Vagina (tissue), 2 donors: ENCODE results near the gene ANGPT4.

Source experiments
- CTCF ChIP-seq, 3 experiments: fragments of 450-650 bp in 2 of 3; fragments of 200-600 bp in 1 of 3; sonication (generic) in 1 of 3; IDR thresholded peaks; one replicate each; pipeline ENCODE4 v1.5.1; 2017 to 2019; ENCODE audit warnings: antibody characterized with exemption in 3 of 3, mild to moderate bottlenecking in 2 of 3, moderate library complexity in 2 of 3
- POLR2A ChIP-seq, 2 donors: fragments of 450-650 bp; IDR thresholded peaks; one replicate each; pipeline ENCODE4 v1.6.1; 2017; ENCODE audit warnings: antibody characterized with exemption in 2 of 2, mild to moderate bottlenecking in 2 of 2, moderate library complexity in 2 of 2

GRCh38 chr20:829551-829950, 86.6 kb downstream of the ANGPT4 start:
- TF ChIP-seq CTCF (IDR thresholded peaks at IDR 0.05) (no peak), POLR2A (IDR thresholded peaks at IDR 0.05) (no peak)
